ENCODE results near the gene CTTN.
"Not testable (repeated sequence)": the region's sequence is repeated elsewhere in the genome, so short reads cannot be mapped to it uniquely, and the experiment has no call there.

Gene CTTN

GRCh38 chr11:70402016-70402415, 3.7 kb downstream of the CTTN start:
- TF ChIP-seq CTCF (IDR thresholded peaks at IDR 0.05) = no peak
- peaks cover 12% of the 10 kb centered on the region for H3K27me3 Mint-ChIP-seq (ENCODE audit: low read depth, poor library complexity)
- H3K36me3 Mint-ChIP-seq (ENCODE audit: low read depth) = peaks cover 22% of the 10 kb centered on the region
- H3K4me1 Mint-ChIP-seq = peaks cover 17% of the 10 kb centered on the region
- H3K27ac Mint-ChIP-seq = peak overlapping the region; percentile 13
- DNase-seq = no peak
- no peak overlapping the region for H3K4me3 Mint-ChIP-seq
- H3K9me3 Mint-ChIP-seq = no peaks in the 10 kb centered on the region

GRCh38 chr11:70402685-70403084, 4.4 kb downstream of the CTTN start:
- no peaks in the 10 kb centered on the region for H3K9me3 Mint-ChIP-seq
- no peak for TF ChIP-seq CTCF (IDR thresholded peaks at IDR 0.05)

GRCh38 chr11:70404244-70404643, 5.9 kb downstream of the CTTN start:
- H3K4me3 Mint-ChIP-seq = no peak overlapping the region
- H3K27me3 Mint-ChIP-seq (ENCODE audit: low read depth, poor library complexity) = peaks cover 8% of the 10 kb centered on the region
- no peaks in the 10 kb centered on the region for H3K9me3 Mint-ChIP-seq
- peaks cover 6% of the 10 kb centered on the region for H3K4me1 Mint-ChIP-seq
- H3K27ac Mint-ChIP-seq = no peak overlapping the region
- DNase-seq = no peak
- H3K36me3 Mint-ChIP-seq (ENCODE audit: low read depth) = peaks cover 30% of the 10 kb centered on the region
- no peak for TF ChIP-seq CTCF (IDR thresholded peaks at IDR 0.05)

More at GRCh38 chr11:70402685-70403084, 4.4 kb downstream of the CTTN start:
- H3K27me3 Mint-ChIP-seq (ENCODE audit: low read depth, poor library complexity) = peaks cover 11% of the 10 kb centered on the region
- DNase-seq = no peak
- H3K36me3 Mint-ChIP-seq (ENCODE audit: low read depth) = peaks cover 22% of the 10 kb centered on the region
- no peak overlapping the region for H3K27ac Mint-ChIP-seq
- H3K4me1 Mint-ChIP-seq = peaks cover 10% of the 10 kb centered on the region
- H3K4me3 Mint-ChIP-seq = no peak overlapping the region

GRCh38 chr11:70405679-70406395, 7.5 kb downstream of the CTTN start:
- Mint-ChIP-seq H3K4me3 (no peak overlapping the region), H3K9me3 (no peaks in the 10 kb centered on the region), H3K36me3 (ENCODE audit: low read depth) (peaks cover 46% of the 10 kb centered on the region), H3K27me3 (ENCODE audit: low read depth, poor library complexity) (peaks cover 2% of the 10 kb centered on the region), H3K4me1 (peaks cover 10% of the 10 kb centered on the region), H3K27ac (no peak overlapping the region)
- no peak for DNase-seq
- no peak for TF ChIP-seq CTCF (IDR thresholded peaks at IDR 0.05)

- peaks cover 56% of the 10 kb centered on the region for H3K36me3 Mint-ChIP-seq (ENCODE audit: low read depth)
- no peaks in the 10 kb centered on the region for H3K9me3 Mint-ChIP-seq
- TF ChIP-seq CTCF (IDR thresholded peaks at IDR 0.05) = no peak
- DNase-seq = no peak
- H3K4me1 Mint-ChIP-seq = peaks cover 12% of the 10 kb centered on the region
- no peak overlapping the region for H3K4me3 Mint-ChIP-seq
- H3K27me3 Mint-ChIP-seq (ENCODE audit: low read depth, poor library complexity) = peaks cover 2% of the 10 kb centered on the region
- no peak overlapping the region for H3K27ac Mint-ChIP-seq
Measured at GRCh38 chr11:70407121-70407520, 8.8 kb downstream of the CTTN start.

- H3K27ac Mint-ChIP-seq = no peak overlapping the region
- peaks cover 2% of the 10 kb centered on the region for H3K27me3 Mint-ChIP-seq (ENCODE audit: low read depth, poor library complexity)
- no peaks in the 10 kb centered on the region for H3K9me3 Mint-ChIP-seq
- TF ChIP-seq CTCF (IDR thresholded peaks at IDR 0.05) = no peak
- DNase-seq = no peak
- H3K4me3 Mint-ChIP-seq = no peak overlapping the region
- H3K36me3 Mint-ChIP-seq (ENCODE audit: low read depth) = peaks cover 55% of the 10 kb centered on the region
- H3K4me1 Mint-ChIP-seq = peaks cover 12% of the 10 kb centered on the region
Measured at GRCh38 chr11:70407814-70408213, 9.5 kb downstream of the CTTN start.

GRCh38 chr11:70408326-70408725, 10.0 kb downstream of the CTTN start:
- H3K27me3 Mint-ChIP-seq (ENCODE audit: low read depth, poor library complexity); H3K27ac Mint-ChIP-seq; DNase-seq; H3K9me3 Mint-ChIP-seq; H3K4me3 Mint-ChIP-seq: not testable (repeated sequence)
- Mint-ChIP-seq H3K4me1 (peaks cover 12% of the 10 kb centered on the region), H3K36me3 (ENCODE audit: low read depth) (peaks cover 60% of the 10 kb centered on the region)

Measured in nephron progenitor cell (in vitro differentiated cells).